Superior temporal gyrus (tissue), 1 donor: ENCODE measurements around the gene IL10RB.
A peak's percentile ranks its signal among the peaks of the same experiment; 100 is the strongest.
"Not testable (repeated sequence)": the region's sequence is repeated elsewhere in the genome, so short reads cannot be mapped to it uniquely, and the experiment has no call there.

Experiments
- DNase-seq: peaks from one replicate; pipeline ENCODE4 v3.0.0-alpha.2; 2016; ENCODE audit errors: extremely low spot score

Gene IL10RB

DNA sequence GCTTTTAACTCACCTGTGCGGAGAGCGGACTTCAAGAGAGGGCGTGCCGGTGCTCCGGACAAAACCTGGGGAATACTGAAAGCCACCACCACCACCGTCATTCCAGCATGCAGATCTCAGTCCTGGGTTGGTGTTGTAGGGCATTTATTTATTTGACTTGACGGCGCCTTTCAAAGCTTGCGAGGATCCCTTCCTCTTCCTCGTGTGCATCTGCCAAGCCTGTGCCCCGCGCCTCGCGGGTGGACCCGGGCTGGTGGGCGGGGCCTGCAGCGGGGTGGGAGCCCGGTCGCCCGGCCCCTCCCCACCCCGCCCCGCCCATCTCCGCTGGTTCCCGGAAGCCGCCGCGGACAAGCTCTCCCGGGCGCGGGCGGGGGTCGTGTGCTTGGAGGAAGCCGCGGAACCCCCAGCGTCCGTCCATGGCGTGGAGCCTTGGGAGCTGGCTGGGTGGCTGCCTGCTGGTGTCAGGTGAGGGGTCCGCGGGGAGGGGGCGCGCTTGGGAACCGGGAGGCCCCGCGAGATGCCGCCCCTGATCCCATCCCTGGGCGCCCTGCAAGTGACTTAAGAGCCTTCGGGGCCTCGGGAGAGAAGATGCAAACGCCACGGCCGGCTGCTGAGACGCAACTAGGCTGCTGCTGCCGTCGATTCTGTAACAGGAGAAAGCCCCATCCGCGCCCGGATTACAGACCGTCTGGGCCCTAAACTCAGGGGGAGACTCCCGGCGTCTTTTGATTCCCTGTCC lies at the start of gene IL10RB:
Gene IL10RB, plus strand, starts transcription at position 318 of the 739 bp plus-strand sequence. Its CDS starts 99 bp downstream, at position 417.
- peak; percentile 38 for DNase-seq

GRCh38 chr21:33217138-33217520 lies 49.0 kb upstream of the IL10RB start:
- no peak for DNase-seq

GRCh38 chr21:33219300-33219699 lies 46.9 kb upstream of the IL10RB start:
- DNase-seq, result no peak

DNA sequence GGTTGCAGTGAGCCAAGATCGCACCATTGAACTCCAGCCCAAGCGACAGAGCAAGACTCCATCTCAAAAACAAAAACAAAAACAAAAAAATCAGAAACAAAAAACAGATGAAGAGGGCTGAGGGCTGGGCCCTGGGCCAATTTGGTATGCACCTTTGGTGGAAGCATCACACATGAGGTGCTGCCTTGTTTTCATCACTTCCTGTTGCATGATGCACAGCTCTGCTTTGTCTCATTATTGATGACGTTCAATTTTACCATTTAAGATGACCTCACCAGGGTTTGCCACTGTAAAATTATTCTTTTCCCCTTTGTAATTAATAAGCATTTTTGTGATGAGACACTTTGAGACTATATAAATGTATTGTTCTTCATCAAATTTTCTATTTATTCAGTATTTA lies 46.2 kb upstream of the IL10RB start:
- no peak for DNase-seq

DNA sequence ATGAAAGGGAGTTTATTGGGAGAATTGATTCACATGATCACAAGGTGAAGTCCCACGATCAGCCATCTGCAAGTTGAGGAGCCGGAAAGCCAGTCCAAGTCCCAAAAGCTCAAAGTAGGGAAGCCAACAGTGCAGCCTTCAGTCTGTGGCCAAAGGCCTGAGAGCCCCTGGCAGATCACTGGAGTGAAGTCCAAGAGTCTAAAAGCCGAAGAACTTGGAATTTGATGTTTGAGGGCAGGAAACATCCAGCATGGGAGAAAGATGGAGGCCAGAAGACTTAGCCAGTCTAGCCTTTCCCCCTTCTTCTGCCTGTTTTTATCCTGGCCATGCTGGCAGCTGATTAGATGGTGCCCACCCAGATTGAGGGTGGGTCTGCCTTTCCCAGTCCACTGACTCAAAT lies 40.8 kb upstream of the IL10RB start:
- not testable (repeated sequence) for DNase-seq

GRCh38 chr21:33228455-33228854 lies 37.7 kb upstream of the IL10RB start:
- no peak for DNase-seq

- no peak for DNase-seq
Measured at GRCh38 chr21:33229099-33229783, 36.9 kb upstream of the IL10RB start.

GRCh38 chr21:33229784-33230544 lies 36.2 kb upstream of the IL10RB start, which contains the start of gene IFNAR2:
IFNAR2 (plus strand) TSS chr21:33229938; CDS start chr21:33241923, 11,985 bp downstream.
- peak; percentile 70 for DNase-seq

- DNase-seq, result peak; percentile 40
Measured at GRCh38 chr21:33230545-33231324, 35.4 kb upstream of the IL10RB start.

DNA sequence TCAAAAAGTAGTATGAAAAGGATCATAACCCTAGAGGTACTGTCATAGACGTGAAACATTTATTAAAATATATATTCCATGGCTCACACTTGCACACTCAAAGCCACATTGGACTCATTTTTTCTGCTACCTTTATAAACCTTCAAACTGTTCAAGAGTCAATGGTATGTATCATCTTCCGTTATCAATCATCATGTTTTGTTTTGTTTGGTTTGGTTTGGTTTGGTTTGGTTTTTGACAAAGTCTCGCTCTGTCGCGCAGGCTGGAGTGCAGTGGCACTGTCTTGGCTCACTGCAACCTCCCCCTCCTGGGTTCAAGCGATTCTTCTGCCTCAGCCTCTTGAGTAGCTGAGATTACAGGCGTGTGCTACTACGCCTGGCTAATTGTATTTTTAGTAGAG lies 34.6 kb upstream of the IL10RB start:
- DNase-seq, result no peak

DNA sequence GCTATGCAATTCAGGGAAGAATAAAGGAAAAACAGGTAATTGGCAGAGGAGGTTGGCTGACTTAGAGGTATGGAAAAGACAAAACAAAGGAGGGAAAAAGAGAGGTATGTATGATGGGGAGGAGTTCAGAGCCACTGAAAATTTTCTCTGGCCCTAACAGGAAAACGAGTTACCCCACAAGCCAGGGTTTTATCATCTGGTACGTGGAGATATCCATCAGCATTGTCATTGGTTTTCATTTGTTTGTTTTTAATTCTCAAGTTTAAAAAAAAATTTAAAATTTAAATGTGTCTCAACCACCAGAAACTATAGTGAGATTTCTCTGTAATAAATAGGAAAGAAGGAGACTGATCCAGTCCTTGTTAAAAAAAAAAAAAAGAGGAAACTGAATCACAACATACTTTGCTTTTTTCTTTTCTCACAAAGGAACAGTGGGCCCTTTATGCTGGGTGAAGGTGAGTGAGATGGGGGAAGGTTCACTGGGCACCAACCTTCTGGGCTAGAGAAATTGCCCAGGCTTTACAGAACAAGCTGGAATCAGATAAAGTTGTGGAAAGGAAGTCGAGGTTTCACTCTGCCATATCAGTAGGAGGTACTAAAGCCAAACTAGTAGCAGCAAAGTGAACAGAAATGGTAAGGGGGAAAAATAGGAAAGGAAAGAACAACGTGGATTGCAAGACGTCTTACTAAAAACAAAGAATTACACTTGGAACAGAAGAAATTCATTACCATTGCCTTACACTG lies 33.7 kb upstream of the IL10RB start:
- no peak for DNase-seq

DNA sequence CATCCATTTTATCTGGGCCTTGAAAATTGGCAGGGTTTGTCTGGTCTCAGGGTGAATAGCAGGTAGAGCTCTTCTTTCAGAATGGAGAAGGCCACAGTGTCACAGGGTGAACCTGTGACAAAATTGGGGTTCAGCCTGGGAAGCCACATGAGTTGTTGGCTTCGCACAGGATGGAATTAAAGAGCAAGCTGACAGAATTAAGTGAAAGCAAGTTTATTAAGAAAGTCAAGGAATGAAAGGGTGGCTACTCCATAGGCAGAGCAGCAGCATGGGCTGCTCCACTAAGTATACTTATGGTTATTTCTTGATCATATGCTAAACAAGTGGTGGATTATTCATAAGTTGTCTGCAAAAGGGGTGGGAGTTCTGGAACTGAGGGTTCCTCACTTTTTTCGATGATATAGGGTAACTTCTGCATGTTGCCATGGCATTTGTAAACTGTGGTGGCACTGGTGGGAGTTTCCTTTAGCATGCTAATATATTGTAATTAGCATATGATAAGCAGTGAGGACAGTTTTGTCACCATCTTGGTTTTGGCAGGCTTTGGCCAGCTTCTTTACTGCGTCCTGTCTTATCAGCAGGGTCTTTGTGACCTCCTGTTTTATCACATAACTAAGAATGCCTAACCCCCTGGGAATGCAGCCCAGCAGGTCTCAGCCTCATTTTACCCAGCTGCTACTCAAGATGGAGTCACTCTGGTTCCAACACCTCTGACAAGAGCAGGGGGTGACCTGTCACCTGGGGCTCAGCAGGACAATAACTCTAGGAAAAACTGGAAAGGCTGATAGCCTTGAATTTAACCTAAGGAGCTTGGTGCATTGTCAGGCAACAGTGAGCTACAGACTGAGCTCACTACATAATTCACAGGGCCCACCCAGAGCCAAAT lies 31.3 kb upstream of the IL10RB start:
- DNase-seq, result no peak

- no peak for DNase-seq
Measured at GRCh38 chr21:33236013-33236686, 30.0 kb upstream of the IL10RB start.

- no peak for DNase-seq
Measured at GRCh38 chr21:33236766-33237165, 29.4 kb upstream of the IL10RB start.

GRCh38 chr21:33237486-33237885 lies 28.7 kb upstream of the IL10RB start:
- no peak for DNase-seq

DNA sequence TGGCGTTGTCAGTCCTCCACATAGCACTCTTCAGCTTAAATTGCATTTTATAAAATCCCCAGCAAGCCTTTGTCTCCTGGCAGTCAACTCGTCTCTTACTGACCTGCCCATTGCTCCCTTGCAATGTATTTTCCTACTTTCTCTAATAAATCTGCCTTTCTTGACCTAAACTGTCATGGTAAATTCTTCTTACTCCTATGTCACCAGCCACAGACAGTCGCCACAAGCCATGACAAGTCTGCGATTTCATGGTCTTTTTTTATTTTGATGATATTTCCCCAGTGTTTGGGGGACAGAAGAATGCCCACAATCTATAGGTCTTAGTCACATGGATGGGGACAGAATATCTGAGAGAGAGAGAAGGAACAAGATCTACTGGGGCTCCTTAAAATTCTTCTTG lies 28.0 kb upstream of the IL10RB start:
- no peak for DNase-seq

DNA sequence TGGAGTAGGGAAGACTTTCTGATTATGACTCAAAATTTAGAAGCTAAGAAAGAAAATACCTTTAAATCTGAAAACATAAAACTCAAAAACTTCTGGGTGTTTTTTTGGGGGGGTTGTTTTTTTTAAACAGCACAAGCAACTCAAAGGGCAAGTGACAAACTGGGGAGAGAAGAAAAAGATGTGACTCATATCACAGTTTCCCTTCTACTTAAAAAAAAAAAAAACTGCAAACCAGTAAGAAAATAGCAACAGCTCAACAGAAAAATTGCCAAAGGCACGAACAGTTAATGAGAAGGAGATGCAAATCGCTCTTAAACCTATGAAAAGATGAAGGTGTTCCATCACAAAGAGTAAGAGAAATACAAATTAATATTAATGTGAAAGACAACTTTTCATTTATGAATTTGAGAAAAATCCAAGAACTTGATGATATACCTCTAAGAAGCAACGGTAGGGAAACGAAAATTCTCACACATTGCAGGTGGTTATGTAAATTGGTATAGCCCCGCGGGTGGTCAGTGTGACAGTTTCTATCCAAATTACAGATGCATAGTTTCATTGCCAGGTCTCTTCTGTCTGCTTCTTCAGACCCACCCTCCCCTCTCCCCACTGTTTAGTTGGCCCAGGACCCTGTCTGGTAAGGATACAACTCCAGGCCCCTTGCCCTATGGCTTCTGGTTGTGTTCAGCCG lies 27.5 kb upstream of the IL10RB start:
- DNase-seq, result no peak

- not testable (repeated sequence) for DNase-seq
Measured at GRCh38 chr21:33239559-33240127, 26.5 kb upstream of the IL10RB start.
